Hindlimb muscle (tissue), 1 donor: ENCODE measurements around the gene ZNF365. TPM values are rescaled to one million over a fixed set of nuclear protein-coding genes. Genes with fewer than 3 reads are reported as not detected.
"Not testable (repeated sequence)": the region's sequence is repeated elsewhere in the genome, so short reads cannot be mapped to it uniquely, and the experiment has no call there.

Experiments
- DNase-seq: peaks from one replicate; pipeline ENCODE4 v3.0.0-alpha.2; 2013
- polyA plus RNA-seq: library from polyadenylated mRNA; unstranded; fragments of 120-200 nt; gene quantifications from one replicate; pipeline ENCODE4 v1.2.1, GENCODE V29; 2013; ENCODE audit not compliant: insufficient read length

ZNF365 gene, protein sequence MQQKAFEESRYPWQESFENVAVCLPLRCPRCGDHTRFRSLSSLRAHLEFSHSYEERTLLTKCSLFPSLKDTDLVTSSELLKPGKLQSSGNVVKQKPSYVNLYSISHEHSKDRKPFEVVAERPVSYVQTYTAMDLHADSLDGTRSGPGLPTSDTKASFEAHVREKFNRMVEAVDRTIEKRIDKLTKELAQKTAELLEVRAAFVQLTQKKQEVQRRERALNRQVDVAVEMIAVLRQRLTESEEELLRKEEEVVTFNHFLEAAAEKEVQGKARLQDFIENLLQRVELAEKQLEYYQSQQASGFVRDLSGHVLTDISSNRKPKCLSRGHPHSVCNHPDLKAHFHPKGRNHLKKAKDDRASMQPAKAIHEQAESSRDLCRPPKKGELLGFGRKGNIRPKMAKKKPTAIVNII
- not detected for polyA plus RNA-seq

DNA sequence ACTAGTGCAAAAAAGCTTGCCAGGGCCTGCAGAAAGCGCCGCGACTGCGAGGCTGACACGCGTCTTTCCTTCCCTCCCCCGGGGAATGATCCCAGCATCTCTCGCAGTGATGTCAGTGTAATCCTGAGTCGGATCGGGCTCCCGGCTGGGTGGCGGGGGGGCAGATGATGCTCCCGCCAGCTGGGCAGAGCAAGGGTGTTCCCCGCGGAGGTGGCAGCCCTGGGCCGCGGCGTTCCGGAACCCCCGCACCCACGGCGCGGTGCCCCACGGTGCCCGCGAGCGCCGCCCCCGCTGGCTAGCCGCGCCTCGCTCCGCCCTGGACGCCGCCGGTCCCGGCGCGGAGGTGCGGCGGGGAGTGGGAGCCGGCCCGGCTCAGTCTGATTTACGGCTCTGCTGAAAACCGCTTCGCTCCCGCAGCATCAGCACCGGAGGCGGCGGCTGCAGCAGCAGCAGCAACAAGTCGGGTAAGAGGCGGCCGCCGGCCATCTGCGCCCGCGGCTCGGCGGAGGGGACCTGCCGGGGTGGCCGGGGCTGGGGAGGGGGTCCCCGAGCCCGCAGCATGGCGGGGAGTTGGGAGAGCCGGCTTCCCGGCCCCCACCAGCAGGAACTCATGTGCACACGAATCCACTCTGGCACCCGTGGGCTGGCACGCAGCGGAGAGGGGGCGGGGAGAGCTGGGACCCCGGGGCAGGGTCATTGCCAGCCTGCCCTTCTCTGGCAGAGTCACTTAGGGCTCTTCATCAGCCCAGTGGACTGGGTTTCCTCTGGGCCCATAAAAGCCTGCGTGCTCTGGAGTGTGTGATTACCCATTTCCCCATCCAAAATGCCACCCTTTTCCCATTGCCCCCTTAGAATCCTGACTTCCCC lies at the start of gene ZNF365:
Gene ZNF365 (plus strand): TSS at position 375 of the 867 bp plus-strand sequence. CDS start 1,825 bp downstream, outside the sequence.
- peak; percentile 24 for DNase-seq

- peak; percentile 66 for DNase-seq
Observed at GRCh38 chr10:62326176-62326575, 48.0 kb upstream of the ZNF365 start.

GRCh38 chr10:62327885-62328284 lies 46.3 kb upstream of the ZNF365 start:
- no peak for DNase-seq

DNA sequence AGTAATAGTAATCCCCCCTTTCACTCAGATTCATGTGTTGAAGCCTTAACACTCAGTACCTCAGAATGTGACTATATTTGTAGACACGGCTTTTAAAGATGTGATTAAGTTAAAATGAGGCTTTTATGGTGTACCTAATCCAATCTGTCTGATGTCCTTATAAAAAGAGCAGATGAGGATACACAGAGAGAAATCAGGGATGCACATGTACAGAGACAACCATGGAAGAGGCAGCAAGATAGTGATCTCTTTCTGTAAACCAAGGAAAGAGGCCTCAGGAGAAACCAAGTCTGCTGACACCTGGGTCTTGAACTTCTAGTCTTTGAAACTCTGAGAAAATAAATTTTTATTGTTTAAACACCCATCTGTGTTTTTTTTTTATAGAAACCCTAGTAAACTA lies 44.0 kb upstream of the ZNF365 start:
- no peak for DNase-seq

DNA sequence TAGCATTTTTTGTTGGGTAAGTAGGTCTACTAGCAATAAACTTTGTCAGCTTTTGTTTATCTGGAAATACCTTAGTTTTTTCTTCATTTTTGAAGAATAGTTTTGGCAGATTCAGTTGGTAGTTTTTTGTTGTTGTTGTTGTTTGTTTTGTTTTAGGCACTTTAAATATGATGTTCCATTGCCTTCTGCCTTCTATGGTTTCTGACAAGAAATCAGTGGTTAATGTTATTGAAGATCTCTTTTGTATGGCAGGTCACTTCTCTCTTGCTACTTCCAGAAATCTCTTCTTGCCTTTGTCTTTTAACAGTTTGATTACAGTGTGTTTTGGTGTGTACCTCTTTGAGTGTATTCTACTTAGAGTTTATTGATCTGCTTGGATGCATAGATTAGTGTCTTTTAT lies 41.8 kb upstream of the ZNF365 start:
- no peak for DNase-seq

GRCh38 chr10:62333135-62333889 lies 40.9 kb upstream of the ZNF365 start:
- DNase-seq: no peak

DNA sequence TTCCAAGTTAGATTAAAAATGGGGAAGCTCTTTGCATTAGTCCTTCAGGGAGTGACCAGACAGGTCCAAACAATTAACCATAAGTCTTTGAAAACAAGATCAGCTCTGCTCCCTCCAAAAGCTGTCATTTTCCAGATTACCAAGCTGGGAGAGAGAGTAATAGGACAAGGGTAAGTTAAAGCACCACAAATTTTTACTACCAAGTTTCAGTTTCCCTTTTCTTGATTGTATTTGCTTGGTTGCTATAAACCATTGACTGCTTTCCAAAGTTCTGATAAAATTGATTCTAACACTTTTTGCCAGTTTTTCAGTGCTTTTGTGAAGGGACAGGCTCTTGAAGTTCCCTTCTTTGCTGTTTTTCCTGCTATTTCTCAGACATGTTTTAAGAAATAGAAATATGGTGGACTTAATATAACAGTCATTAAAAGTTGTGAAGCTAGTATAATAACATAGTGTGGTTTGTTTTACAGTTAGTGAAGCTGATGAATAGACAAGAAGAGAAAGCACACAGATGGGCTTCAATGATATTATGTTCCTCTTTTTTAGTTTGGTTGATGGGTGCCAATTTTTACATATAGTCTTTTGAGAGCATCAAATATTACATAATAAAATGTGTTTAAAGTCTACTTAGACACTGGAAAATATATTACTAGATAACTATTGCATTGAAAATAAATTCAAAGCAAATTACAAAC lies 40.0 kb upstream of the ZNF365 start:
- DNase-seq: no peak

- no peak for DNase-seq
Observed at GRCh38 chr10:62335326-62335725, 38.8 kb upstream of the ZNF365 start.

GRCh38 chr10:62336404-62336803 lies 37.8 kb upstream of the ZNF365 start:
- no peak for DNase-seq

GRCh38 chr10:62341419-62341818 lies 32.8 kb upstream of the ZNF365 start:
- DNase-seq: no peak

DNA sequence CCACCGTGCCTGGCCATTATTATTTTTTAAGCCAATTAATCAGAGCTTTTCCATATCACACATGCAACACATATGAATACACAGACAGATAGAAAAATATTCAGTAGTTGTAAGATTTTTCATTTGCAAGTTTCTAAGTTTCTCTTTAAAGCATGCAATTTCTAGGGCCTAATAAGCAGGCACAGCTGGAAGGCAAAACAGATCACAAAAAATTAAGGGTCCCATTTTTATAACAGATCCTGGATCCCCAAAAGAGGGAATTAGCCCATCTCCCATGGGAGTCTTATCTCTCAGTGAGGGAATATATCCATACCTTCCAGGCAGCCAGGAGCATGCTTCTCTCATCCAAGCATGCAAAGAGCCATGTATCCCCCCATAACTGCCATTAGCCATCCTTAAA lies 31.2 kb upstream of the ZNF365 start:
- no peak for DNase-seq

DNA sequence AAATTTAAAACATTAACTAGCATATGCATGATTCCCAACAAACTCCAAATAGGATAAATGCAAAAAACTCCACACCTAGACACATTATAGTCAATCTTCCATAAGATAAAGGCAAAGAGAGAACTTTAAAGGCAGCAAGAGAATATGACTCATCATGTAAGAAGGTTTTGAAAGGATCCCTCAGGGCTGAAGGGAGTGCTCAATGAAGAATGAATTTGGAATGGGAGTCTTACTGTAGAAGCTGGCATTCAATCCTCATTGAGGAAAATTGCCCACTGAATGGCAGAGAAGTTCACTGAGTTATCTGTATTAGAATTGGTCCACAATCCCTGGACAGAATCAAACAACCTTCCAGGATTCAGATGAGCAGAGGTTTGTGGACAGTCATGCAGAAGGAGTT lies 26.1 kb upstream of the ZNF365 start:
- DNase-seq: no peak

DNA sequence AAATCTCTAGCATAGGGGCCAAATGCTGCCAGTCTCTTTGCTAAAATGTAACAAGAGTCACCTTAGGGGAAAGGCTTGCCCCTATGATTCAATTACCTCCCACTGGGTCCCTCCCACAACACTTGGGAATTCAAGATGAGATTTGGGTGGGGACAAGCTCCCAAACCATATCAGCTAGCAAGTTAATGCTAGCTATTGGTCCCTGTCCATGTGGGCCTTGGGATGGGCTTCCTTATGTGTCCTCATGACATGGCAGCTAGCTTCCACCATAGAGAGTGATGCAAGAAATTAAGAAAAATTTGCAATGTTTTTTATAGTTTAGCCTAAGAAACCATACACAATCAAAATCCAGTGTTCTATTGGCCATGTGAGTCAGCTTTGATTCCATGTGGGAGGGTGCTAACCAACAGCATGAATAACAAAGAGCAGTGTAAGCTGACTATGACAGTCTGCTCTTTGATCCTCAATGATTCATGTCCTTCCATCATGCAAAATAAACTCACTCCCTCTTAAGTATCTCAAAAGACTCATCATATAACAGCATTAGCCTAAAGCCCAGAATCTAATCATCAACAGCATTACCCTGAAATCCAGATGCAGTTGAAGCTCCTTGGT lies 21.7 kb upstream of the ZNF365 start:
- DNase-seq: no peak

DNA sequence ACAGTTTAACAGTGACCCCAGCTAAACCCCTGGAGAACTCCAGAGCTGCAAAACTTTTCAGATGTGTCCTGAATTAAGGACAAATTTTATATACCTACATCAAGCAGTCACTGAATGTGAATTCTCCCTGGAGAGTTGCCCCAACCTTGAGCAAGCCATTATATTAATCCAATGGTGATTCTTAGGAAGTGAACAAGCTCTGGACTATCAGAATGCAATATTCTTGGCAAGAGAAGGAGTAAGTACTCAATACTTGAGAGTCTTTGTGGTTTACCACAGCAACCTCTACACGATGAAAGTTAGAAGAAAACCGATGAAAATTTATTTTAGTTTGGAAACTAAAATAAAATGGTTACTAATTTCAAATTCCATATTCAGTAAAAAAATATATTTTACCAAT lies 19.3 kb upstream of the ZNF365 start:
- no peak for DNase-seq

- DNase-seq: no peak
Observed at GRCh38 chr10:62356447-62356846, 17.7 kb upstream of the ZNF365 start.

DNA sequence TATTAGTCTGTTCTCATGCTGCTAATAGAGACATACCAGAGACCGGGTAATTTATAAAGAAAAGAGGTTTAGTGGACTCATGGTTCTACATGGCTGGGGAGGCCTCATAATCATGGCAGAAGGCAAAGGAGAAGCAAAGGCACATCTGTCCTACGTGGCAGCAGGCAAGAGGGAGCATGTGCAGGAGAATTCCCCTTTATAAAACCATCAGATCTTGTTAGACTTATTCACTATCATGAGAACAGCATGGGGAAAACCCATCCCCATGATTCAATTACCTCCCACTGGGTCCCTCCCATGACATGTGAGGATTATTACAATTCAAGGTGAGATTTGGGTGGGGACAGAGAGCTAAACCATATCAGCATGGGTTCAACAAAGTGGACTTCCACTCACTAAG lies 16.0 kb upstream of the ZNF365 start:
- not testable (repeated sequence) for DNase-seq

DNA sequence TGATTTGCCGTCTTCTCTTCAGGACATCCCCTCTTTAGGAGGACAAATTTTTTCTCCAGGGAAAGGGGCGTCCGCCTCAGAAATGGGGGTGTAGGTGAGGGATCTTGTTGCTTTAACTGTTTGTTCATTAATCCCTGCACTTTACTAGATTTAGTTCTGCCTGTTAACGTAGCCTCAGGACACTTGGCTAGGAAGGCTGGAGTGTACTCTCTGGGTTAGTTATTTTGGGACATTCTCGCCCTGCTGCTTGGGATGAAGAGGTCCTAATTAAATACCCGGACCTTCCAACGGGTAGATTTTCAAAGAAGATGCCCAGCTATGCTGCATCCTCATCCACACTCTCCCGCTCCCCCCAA lies 552 bp upstream of the ZNF365 start:
- no peak for DNase-seq

GRCh38 chr10:62374862-62375710 lies 917 bp downstream of the ZNF365 start:
- no peak for DNase-seq

DNA sequence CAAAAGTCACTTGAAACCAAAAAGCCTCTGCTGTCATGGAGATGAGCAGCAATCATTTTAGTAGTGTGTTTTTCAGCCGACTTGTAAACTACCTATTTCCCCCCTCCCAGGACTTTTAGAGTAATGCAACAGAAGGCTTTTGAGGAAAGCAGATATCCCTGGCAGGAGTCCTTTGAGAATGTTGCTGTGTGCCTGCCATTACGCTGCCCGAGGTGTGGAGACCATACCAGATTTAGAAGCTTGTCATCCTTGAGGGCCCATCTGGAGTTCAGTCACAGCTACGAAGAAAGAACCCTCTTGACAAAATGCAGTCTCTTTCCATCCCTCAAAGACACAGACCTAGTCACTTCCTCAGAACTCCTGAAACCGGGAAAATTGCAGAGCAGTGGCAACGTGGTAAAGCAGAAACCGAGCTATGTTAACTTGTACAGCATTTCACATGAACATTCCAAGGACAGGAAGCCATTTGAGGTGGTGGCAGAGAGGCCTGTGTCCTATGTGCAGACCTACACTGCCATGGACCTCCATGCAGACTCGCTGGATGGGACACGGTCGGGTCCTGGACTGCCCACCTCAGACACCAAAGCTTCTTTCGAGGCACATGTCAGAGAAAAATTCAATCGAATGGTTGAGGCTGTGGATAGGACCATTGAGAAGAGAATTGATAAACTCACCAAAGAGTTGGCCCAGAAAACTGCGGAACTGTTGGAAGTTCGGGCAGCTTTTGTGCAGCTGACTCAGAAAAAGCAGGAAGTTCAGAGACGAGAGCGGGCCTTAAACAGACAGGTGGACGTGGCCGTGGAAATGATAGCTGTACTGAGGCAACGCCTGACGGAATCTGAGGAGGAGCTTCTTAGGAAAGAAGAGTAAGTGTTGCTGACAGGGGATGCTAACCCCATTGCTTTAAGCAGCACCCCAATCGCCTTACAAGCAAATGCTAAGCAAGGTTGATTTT lies 2.2 kb downstream of the ZNF365 start:
- DNase-seq: no peak

- no peak for DNase-seq
Observed at GRCh38 chr10:62377026-62377415, 2.9 kb downstream of the ZNF365 start.
